Measurements from ENCODE around the gene FNDC3B.

Gene FNDC3B

GRCh38 chr3:172438186-172438585 is 398.8 kb downstream of the FNDC3B start:
- no peak for DNase-seq

GRCh38 chr3:172441581-172441980 is 402.2 kb downstream of the FNDC3B start:
- no peak for DNase-seq

DNA sequence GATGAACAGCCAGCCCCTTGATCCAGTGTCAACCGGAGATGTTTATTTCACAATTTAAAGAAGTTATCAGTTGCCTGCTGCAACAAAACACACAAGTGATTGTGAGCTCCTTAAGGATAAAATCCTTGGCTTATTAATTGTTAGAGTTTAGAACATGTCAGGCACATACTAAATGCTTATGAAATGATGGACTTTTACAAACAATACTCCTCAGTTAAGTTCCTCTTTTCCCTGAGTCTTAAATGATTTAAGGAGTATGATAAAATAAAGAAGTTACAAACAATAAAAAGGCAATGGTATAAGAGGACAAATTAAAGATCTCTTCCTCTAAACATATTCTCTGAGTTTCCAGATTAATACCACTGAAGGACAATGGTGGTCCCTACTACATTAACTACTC is 403.2 kb downstream of the FNDC3B start:
- no peak for DNase-seq

GRCh38 chr3:172444821-172445220 is 405.4 kb downstream of the FNDC3B start:
- no peak for DNase-seq

DNA sequence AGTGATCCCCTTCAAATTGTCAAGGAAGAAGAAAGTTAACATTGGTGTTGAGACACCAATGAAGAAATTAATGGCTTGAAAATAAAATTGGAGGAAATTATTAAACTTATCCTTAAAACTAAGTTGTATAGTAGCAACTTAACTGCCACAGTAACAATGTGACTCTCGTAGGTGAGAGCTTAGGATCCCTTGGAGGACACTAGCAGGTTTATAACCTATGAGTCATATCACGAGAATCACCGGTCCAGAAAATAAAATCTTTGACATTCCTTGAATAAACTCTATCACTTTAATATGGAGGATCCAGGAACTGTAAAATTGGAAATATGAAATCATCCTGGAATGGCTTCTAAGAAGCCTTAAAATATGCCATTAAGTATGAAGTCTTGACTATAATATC is 406.8 kb downstream of the FNDC3B start:
- no peak for DNase-seq

GRCh38 chr3:172447611-172448579 is 408.5 kb downstream of the FNDC3B start, which contains the start of gene GHSR:
Gene GHSR (minus strand): TSS chr3:172448456. CDS start chr3:172448413, 43 bp downstream.
- DNase-seq = no peak

DNA sequence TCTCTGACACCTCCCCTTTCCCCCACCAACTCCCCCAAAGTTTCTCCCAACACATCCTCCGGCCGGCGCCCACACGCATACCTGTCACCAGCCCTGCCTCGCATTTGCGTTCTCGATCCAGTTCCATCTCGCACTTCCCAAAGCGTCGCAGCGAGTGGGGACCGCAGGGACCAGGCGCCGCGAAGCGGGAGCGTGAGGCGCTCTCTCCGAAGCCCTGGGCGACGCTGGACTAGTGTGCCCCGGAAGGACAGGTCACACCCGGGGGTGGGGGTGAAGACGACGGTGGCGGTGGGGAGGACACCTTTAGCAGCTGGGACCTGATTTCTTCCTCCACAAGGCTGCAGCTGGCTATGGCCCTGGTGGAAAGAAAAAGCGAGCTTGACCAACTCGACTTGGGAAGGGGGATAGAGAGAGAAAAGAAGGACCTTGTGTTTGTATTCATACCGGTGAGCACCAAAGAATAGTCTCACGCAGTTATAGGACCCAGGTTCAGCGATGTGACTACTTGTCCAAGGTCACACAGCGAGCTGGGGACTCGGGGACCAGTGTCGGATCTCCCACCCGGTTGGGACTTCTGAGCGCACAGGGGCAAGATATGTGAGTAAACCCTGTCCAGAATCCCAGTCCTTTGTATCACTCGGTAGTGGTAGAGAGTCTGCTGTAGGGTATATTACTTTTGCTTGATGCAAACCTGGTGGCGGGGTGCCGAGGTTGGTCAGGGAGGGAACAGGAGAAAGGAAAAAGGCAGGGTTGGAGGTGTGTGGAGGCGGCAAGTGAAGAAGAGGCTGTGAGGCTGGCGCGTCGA is 409.5 kb downstream of the FNDC3B start:
- DNase-seq = no peak

DNA sequence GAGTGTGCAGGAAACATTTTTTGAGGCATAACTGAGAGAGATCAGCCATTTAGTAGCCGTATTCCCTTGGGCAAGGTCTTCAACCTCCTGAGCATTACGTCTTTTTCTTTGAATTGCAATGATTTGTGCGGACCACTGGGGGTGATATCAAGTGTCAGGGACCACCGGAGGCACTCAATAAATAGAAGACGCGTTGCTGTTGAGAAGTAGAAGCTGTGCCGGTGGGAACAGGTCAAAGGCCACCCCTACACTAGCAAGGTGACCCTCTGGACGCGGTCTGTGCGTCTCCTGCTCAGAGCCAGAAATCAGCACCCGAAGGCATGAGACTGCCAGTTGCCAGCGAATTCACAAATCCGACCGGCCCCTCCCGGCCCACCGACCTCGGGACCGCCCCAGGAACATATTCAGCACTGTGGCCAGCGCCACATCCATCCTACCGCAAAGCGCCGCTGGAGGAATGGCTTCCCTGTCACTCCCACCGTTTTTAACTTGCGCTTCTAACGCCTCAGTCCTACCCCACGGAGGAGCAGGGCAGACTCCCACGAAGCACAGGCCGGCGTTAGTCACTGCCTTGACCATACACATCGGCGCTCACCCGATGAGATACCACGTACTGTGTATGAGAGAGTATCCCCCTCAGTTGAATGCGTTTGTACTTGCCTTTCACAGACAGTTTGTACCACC is 410.2 kb downstream of the FNDC3B start:
- no peak for DNase-seq
